Muscle layer of duodenum (tissue), 2 donors: ENCODE data around the gene RLN3.
A peak's percentile ranks its signal among the peaks of the same experiment; 100 is the strongest.
"Not testable (repeated sequence)": the region's sequence is repeated elsewhere in the genome, so short reads cannot be mapped to it uniquely, and the experiment has no call there.

ENCODE experiments used
- H3K27ac ChIP-seq: one replicate; pipeline ENCODE4 v1.7.0; 2013; ENCODE audit warnings: mild to moderate bottlenecking, low read length
- H3K27me3 ChIP-seq: one replicate; pipeline ENCODE4 v1.7.0; 2013; ENCODE audit warnings: low read depth, mild to moderate bottlenecking, control low read depth, low read length
- H3K36me3 ChIP-seq, 2 donors: one replicate each; pipeline ENCODE4 v1.7.0; 2013; ENCODE audit warnings: low read length in 2 of 2, control low read depth in 1 of 2, mild to moderate bottlenecking in 1 of 2; ENCODE audit not compliant: insufficient read depth in 2 of 2, control insufficient read depth in 1 of 2
- H3K4me1 ChIP-seq, 2 donors: one replicate each; pipeline ENCODE4 v1.7.0; 2013; ENCODE audit warnings: low read length in 2 of 2, mild to moderate bottlenecking in 2 of 2, control low read depth in 1 of 2, moderate library complexity in 1 of 2; ENCODE audit not compliant: insufficient read depth in 2 of 2, control insufficient read depth in 1 of 2
- H3K4me3 ChIP-seq, 2 donors: one replicate each; pipeline ENCODE4 v1.7.0; 2013; ENCODE audit warnings: low read length in 2 of 2, low read depth in 1 of 2, mild to moderate bottlenecking in 1 of 2
- H3K9me3 ChIP-seq, 2 donors: one replicate each; pipeline ENCODE4 v1.7.0; 2013; ENCODE audit warnings: low read length in 2 of 2, control low read depth in 1 of 2, mild to moderate bottlenecking in 1 of 2; ENCODE audit not compliant: control insufficient read depth in 1 of 2
- donor health status: healthy.

Gene RLN3

DNA sequence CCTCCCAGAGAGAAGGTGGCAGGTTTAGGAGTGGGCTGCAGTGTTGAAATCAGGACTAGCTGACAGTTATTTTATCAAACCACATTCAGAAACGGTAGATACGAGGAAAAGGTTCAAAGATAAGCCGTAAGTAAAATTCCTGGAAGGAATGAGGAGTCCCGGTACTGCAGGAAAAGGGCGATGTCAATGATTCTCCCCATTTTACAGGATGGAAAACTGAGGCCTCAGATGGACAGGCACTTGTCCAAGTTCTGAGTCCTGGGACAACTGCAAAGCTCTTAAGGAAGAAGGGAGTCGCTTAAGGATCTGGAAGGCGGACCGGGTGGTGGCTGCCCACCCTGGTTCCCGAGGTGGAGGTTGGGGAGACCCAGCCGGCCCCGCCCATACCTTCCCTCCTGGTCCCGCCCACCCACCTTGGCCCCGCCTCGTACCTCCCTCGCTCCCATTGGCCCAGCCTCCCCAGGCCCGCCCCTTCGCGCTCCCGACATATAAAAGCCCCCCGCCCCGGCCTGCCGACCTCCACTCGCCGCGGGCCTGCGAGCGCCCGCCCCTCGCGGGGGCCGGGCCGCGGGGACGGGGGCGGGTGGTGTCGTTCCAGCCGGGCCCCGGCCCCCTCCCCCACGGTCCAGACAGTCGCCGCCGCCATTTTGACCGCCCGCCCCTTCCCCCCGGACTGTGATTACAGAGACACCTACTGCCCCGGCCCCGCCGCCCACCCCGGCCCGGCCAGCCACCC lies 22.4 kb upstream of the RLN3 start:
- no peaks in the 10 kb centered on the region for H3K27me3 ChIP-seq
- peaks cover 0 to 7% of the 10 kb centered on the region in 2 donors for H3K36me3 ChIP-seq
- H3K4me1 ChIP-seq, result peaks cover 0 to 4% of the 10 kb centered on the region in 2 donors
- peak overlapping the region; percentile 60 to 73 for H3K4me3 ChIP-seq
- no peaks in the 10 kb centered on the region for H3K9me3 ChIP-seq
- H3K27ac ChIP-seq, result peak overlapping the region; percentile 96

- peak within 1 kb of the TSS; percentile 98 for H3K27ac ChIP-seq
- peak within 1 kb of the TSS; percentile 71 to 73 for H3K4me3 ChIP-seq
Observed at GRCh38 chr19:14006085-14006765, 21.7 kb upstream of the RLN3 start, which contains the start of gene RFX1. Gene RFX1, minus strand, starts transcription at chr19:14006320. Its CDS starts 12,477 bp downstream, at chr19:13993843.

GRCh38 chr19:14006766-14007562 lies 21.0 kb upstream of the RLN3 start:
- Histone ChIP-seq H3K4me3 (peak overlapping the region; percentile 71 to 73), H3K9me3 (no peaks in the 10 kb centered on the region), H3K27ac (peak overlapping the region; percentile 98), H3K4me1 (peaks cover 0 to 4% of the 10 kb centered on the region in 2 donors), H3K27me3 (no peaks in the 10 kb centered on the region), H3K36me3 (peaks cover 0 to 7% of the 10 kb centered on the region in 2 donors)

More at GRCh38 chr19:14006085-14006765, 21.7 kb upstream of the RLN3 start, which contains the start of gene RFX1:
- peaks cover 0 to 4% of the 10 kb centered on the region in 2 donors for H3K4me1 ChIP-seq
- H3K36me3 ChIP-seq, result peaks cover 0 to 7% of the 10 kb centered on the region in 2 donors
- no peaks in the 10 kb centered on the region for H3K9me3 ChIP-seq
- H3K27me3 ChIP-seq, result no peaks in the 10 kb centered on the region

- Histone ChIP-seq H3K27me3 (no peaks in the 10 kb centered on the region), H3K4me3 (no peak overlapping the region), H3K4me1 (no peaks in the 10 kb centered on the region), H3K9me3 (no peaks in the 10 kb centered on the region), H3K27ac (no peak overlapping the region), H3K36me3 (no peaks in the 10 kb centered on the region)
Observed at GRCh38 chr19:14012378-14012915, 15.5 kb upstream of the RLN3 start.

DNA sequence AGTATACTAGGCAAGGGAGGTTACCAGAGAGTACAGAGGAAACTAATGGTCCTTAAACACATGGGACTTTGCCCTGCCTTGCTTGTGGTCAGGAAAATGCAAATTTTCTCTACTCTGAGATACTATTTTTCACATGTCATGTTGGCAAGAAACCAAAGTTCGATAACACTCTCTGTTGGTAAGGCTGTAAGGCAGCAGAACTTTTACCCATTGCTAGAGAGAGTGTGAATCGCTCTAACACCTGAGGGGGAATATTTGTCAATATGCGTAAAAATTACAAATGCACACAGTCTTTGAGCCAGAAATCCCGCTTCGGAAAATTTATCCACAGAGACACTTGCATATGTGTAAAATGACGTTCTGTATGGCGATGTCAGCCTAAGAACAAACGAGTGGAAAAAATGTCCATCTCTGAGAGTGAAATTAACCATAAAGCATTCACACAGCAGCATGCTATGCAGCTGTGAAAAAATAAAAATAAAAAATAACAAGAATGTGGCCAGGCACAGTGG lies 12.4 kb upstream of the RLN3 start:
- Histone ChIP-seq H3K9me3 (no peaks in the 10 kb centered on the region), H3K27ac (no peak overlapping the region), H3K27me3 (no peaks in the 10 kb centered on the region), H3K36me3 (no peaks in the 10 kb centered on the region), H3K4me3 (no peak overlapping the region), H3K4me1 (no peaks in the 10 kb centered on the region)

GRCh38 chr19:14019100-14019499 lies 8.8 kb upstream of the RLN3 start:
- Histone ChIP-seq H3K27me3 (no peaks in the 10 kb centered on the region), H3K4me3 (no peak overlapping the region), H3K36me3 (no peaks in the 10 kb centered on the region), H3K9me3 (no peaks in the 10 kb centered on the region), H3K27ac (no peak overlapping the region), H3K4me1 (peaks cover 0 to 3% of the 10 kb centered on the region in 2 donors)

DNA sequence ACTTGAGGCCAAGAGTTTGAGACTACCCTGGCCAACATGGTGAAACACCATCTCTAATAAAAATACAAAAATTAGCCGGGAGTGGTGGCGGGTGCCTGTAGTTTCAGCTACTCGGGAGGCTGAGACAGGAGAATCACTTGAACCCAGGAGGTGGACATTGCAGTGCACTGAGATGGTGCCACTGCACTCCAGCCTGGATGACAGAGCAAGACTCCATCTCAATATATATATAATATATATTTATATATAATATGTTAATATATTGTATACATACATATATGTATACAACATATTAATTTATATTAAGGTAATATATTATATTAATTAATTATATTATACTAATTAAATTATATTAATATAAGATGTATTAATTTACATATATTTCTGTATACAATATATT lies 8.2 kb upstream of the RLN3 start:
- H3K36me3 ChIP-seq, H3K4me1 ChIP-seq, H3K27ac ChIP-seq, H3K4me3 ChIP-seq, H3K27me3 ChIP-seq, H3K9me3 ChIP-seq: not testable (repeated sequence)

GRCh38 chr19:14021474-14021873 lies 6.5 kb upstream of the RLN3 start:
- Histone ChIP-seq H3K9me3 (no peaks in the 10 kb centered on the region), H3K27ac (no peak overlapping the region)

DNA sequence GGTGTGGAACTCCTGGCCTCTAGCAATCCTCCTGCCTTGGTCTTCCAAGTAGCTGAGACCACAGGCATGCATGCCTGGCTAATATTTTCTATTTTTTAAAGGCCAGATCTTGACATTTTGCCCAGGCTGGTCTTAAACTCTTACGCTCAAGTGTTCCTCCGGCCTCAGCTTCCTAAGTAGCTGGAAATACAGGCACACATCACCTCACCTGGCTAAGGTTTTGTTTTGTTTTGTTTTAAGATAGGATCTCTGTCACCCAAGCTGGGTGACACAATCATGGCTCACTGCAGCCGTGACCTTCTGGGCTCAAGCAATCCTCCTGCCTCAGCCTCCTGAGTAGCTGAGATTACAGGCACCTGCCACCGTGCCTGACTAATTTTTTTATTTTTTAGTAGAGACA lies 5.5 kb upstream of the RLN3 start:
- no peaks in the 10 kb centered on the region for H3K27me3 ChIP-seq
- H3K4me1 ChIP-seq, result peaks cover 0 to 3% of the 10 kb centered on the region in 2 donors
- no peaks in the 10 kb centered on the region for H3K36me3 ChIP-seq
- no peaks in the 10 kb centered on the region for H3K9me3 ChIP-seq
- H3K4me3 ChIP-seq, result no peak overlapping the region
- no peak overlapping the region for H3K27ac ChIP-seq

More at GRCh38 chr19:14021474-14021873, 6.5 kb upstream of the RLN3 start:
- Histone ChIP-seq H3K4me1 (peaks cover 0 to 3% of the 10 kb centered on the region in 2 donors), H3K4me3 (no peak overlapping the region), H3K27me3 (no peaks in the 10 kb centered on the region), H3K36me3 (no peaks in the 10 kb centered on the region)

DNA sequence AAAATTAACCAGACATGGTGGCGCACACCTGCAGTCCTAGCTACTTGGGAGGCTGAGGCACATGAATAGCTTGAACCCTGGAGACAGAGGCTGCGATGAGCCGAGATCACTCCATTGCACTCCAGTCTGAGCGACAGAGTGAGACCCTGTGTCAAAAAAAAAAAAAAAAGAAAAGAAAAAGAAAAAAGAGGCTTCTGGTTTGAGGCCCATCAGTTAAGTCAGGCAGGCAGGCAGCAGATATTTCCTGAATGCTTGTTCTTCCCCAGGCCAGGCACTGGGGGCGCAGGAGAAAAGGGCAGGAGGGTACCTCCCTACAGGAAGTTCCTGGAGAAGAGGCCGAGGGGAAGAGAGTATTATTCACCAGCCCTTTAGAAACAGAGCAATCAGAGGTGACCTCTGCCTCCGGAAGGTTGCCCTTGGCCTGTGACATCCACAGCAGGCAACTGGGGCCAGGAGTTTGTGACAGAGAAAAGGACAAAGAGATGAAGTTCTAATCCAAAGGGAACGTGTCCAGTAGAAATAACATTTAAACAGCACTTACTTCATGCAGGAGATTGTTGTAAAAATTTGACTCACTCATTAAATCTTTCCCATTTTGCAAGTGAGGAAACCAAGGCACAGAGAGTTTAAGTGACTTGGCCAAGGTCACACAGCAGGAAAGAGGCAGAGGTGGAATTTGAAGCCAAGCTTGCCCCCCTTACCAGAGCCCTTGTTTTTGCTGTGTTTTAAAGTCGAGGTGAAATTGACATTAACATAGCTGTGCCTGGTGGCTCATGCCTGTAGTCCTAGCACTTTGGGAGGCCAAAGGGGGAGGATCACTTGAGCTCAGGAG lies 4.3 kb upstream of the RLN3 start:
- Histone ChIP-seq H3K27me3 (no peaks in the 10 kb centered on the region), H3K9me3 (no peaks in the 10 kb centered on the region), H3K36me3 (no peaks in the 10 kb centered on the region), H3K27ac (no peak overlapping the region), H3K4me3 (no peak overlapping the region), H3K4me1 (peaks cover 0 to 3% of the 10 kb centered on the region in 2 donors)
